Astrocyte of the cerebellum (primary cell): Measurements from ENCODE around the gene PDIA3.
"Not testable (repeated sequence)": the region's sequence is repeated elsewhere in the genome, so short reads cannot be mapped to it uniquely, and the experiment has no call there.

Experiments used
- DNase-seq: peaks from one replicate; pipeline ENCODE4 v3.0.0-alpha.2; 2011; ENCODE audit warnings: low read depth
- H3K4me3 ChIP-seq: 2 replicates; pipeline ENCODE4 v1.5.1; 2011; ENCODE audit warnings: mild to moderate bottlenecking, low read depth, low read length, moderate library complexity
- in situ Hi-C: cut with HindIII; loops from 2 replicates; pipeline ENCODE4 v1.10.0; 2017; ENCODE audit warnings: low sequenced_read_pairs
- TF ChIP-seq, protein P1 (sequence below): IDR thresholded peaks from 2 replicates; pipeline ENCODE4 v1.5.1; 2012; ENCODE audit warnings: low read length, low read depth, moderate library complexity, mild to moderate bottlenecking; ENCODE audit errors: missing control alignments

Gene PDIA3

DNA sequence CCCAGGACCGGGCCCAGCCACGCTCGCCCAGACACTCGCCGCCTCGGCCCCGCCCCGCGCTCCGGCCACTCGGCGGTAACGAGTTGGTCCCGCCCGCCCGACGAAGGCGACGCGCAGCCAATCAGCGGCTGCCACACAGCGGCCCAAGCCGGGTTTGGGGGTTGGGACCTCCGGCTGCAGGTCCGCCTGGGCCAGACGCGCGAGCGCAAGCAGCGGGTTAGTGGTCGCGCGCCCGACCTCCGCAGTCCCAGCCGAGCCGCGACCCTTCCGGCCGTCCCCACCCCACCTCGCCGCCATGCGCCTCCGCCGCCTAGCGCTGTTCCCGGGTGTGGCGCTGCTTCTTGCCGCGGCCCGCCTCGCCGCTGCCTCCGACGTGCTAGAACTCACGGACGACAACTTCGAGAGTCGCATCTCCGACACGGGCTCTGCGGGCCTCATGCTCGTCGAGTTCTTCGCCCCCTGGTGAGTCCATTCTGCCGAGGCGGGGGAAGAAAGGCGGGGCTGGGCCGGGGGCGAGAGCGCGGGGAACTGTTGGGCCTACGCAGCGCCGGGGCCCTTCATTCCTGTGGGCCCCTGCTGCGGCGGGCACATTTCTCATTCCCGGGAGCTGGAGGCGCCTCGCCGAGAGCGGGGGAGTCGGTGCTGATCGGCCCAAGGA lies at the start of gene PDIA3:
PDIA3 (plus strand) TSS at position 194 of the 658 bp plus-strand sequence; CDS start at position 296, 102 bp downstream.
- in situ Hi-C loops = not testable (repeated sequence)
- TF ChIP-seq, protein P1, sequence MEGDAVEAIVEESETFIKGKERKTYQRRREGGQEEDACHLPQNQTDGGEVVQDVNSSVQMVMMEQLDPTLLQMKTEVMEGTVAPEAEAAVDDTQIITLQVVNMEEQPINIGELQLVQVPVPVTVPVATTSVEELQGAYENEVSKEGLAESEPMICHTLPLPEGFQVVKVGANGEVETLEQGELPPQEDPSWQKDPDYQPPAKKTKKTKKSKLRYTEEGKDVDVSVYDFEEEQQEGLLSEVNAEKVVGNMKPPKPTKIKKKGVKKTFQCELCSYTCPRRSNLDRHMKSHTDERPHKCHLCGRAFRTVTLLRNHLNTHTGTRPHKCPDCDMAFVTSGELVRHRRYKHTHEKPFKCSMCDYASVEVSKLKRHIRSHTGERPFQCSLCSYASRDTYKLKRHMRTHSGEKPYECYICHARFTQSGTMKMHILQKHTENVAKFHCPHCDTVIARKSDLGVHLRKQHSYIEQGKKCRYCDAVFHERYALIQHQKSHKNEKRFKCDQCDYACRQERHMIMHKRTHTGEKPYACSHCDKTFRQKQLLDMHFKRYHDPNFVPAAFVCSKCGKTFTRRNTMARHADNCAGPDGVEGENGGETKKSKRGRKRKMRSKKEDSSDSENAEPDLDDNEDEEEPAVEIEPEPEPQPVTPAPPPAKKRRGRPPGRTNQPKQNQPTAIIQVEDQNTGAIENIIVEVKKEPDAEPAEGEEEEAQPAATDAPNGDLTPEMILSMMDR = peak; percentile 14
- DNase-seq = peak; percentile 78
- peak within 1 kb of the TSS; percentile 75 for H3K4me3 ChIP-seq

DNA sequence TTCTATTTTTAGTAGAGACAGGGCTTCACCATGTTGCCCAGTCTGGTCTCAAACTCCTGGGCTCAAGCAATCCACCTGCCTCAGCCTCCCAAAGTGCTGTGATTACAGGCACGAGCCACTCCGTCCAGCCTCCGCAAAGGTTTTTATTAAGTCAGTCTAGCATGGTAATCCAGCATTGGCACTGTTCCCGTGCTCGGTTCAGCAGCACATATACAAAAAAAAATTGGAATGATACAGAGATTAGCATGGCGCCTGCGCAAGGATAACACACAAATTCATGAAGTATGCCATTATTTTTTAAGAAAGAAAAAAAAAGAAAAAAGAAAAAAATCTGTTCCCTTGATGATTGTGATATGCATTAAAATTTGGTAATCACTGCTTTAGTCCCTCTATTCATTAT lies 44.1 kb upstream of the PDIA3 start:
- in situ Hi-C loops = no loop called here
- H3K4me3 ChIP-seq = no peak overlapping the region
- DNase-seq = no peak
- TF ChIP-seq, protein P1 = no peak

DNA sequence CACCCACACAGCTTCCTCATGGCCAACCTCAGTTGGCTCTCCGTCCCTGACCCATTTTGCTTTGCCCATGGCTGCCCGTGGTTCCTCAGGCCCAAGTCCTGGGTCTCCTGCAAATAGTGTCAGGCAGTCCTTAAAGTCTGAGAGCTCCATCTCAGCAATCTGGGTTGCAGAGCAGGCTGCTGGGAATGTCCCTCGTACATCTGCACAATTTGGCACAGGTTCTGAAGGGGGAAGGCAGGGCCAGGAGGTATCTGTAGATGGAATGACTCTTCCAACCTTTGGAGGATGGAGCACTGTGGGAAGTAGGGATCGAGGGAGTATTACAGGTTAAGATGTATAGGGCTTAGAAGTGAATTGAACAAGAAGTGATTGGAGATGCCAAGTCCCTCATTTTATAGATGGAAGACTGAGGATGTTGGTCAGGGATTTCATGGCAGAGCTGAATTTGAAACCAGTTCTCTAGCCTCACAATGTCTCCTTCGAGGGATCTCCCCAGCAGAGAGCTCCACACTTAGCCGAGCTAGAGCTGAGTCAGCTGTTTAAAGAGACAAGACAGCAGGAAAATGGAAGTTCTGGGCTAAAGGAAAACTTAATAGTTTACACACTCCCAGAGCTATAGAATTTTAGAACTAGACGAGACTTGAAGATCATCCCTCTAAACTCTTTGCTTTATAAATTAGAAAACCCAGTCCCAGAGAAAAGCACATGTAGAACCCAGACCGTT lies 43.4 kb upstream of the PDIA3 start:
- H3K4me3 ChIP-seq = no peak overlapping the region
- TF ChIP-seq, protein P1 = no peak
- in situ Hi-C loops = no loop called here

DNA sequence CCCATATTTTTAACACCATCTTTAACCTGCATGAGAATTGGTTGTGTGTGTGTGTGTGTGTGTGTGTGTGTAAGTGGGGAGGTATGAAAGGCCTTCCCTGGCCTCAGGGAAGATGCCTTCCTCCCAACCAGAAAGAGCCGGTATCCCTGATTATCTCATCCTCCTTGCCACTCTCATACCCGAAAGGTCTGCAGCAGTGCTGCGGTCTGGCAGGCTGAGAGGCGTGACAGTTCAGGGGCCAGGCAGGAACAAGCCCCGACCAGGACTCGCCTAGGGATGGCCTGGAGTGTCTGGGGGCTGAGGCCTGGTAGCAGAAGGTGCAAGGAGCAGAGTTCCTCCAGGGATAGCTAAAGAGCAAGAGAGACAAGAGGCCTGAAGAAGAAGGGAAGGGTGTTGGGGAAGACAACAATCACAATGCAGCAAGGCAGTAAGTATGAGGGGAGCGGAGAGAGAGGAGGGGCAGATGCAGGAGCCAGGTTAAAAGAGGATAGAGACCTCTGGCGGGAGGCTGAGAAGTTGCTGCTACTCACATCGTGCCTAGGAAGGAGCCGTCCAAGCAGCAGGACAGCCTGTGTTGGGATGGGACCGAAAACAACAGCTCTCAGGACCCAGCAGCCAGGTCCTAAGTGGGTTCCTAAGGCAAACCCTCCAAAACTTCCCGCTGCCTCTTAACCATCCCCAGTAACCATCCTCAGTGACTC lies 35.7 kb upstream of the PDIA3 start:
- in situ Hi-C loops, DNase-seq, H3K4me3 ChIP-seq: not testable (repeated sequence)

More for the DNA sequence above, 43.4 kb upstream of the PDIA3 start:
- no peak for DNase-seq

DNA sequence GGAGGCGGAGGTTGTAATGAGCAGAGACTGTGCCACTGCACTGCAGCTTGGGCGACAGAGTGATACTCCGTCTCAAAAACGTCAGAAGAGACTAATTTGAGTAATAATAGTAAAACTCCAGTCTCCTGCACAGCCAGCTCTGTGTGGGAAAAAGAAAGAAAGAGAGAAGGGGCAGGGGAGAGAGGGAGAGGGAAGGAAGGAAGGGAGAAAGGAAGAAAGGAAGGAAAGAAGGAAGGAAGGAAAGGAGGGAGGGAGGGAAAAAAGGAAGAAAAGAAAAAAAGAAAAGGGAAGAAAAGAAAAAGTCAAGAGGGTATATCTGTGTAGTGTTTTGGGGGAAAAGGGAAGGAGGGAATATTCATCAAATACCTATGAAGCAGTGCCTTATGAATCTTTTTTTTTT lies 23.1 kb upstream of the PDIA3 start:
- no peak for DNase-seq
- TF ChIP-seq, protein P1 = no peak
- H3K4me3 ChIP-seq = no peak overlapping the region
- in situ Hi-C loops = no loop called here

DNA sequence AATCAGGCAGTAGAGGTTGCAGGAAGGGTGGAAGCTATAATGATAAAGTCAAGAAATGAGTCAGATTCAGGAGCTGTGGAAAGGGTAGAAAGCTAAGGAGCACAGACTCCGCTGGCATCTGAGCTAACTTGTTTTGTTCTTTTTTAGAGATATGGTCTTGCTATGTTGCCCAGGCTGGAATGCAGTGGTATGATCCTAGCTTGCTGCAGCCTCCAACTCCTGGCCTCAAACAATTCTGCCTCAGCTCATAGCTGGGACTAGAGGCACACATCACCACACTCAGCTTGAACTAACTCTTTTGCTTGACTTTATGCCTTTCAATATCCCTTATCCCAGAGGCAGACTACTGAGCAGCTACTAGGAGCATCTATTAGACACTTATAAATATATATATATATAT lies 19.9 kb upstream of the PDIA3 start:
- H3K4me3 ChIP-seq, DNase-seq, in situ Hi-C loops: not testable (repeated sequence)

DNA sequence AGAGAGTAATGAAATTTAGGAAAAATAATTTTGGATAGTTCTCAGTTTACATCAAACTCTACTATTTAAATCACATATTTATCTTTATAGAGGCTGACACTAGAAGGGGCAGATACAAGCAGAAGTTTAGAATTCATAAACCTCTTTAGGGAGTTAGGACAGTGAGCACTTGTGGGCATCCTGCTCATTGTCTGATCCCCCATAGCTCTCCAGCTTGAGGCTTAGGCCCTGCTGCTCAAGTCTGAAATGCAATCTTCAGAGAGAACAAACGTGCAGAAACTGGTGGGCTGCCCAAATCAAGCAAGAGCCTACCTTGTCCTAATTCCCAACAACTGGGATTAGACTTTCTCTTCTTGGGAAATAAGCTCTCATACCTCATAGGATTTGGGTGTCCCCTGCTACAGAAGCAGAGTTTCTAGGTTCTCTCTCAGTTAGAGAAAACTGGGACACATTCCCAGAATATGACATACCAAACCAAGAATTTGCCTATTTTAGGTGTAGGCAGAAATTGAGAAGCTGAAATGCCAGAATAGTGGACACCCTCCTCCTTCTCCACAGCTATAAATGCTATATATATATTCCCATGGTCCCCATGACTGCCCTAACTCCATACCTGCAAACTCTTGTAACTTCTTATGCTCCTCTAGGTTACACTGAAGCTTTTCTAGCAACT lies 18.0 kb upstream of the PDIA3 start:
- in situ Hi-C loops, H3K4me3 ChIP-seq, DNase-seq: not testable (repeated sequence)

DNA sequence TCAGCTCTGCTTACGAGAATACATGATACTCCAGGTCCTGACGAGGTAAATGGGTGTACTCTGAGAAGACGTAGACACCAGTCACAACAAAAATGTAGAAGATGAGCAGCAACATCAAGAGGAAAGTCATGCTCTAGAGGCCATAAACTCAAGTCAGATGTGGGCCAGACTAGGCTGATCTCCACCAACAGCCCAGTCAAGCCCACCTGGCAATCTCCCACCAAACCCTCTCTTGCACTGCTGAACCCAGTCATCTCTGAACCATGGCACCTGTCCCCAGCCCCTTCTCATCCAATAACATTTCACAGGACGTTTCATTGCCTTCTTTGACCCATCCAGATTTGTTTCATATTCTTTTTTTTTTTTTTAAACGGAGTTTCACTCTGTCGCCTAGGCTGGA lies 10.8 kb upstream of the PDIA3 start:
- in situ Hi-C loops = no loop called here
- TF ChIP-seq, protein P1 = no peak
- DNase-seq = no peak
- no peak overlapping the region for H3K4me3 ChIP-seq

DNA sequence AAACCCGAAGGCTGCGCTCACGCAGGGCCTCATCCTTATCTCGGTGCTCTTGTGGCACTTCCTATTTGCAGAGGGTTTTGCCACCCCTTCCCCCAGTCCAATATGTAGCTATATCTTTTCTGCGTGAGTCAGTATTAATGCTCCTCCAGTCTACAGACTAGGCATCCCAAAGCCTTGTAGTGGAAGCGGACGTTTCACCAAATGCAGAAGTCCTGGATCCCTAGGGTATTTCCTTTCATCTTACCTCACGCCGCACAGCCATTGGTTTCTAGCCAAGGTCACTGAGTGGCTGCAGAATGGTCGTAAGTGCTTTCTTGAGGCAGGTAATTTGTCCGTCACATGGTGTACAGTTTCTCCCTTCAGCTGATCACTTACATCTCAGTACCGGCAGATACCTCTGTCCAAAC lies 668 bp downstream of the PDIA3 start:
- H3K4me3 ChIP-seq = peak overlapping the region; percentile 75
- in situ Hi-C loops, DNase-seq: not testable (repeated sequence)
